OCI-LY1 (cell line): ENCODE measurements around the gene GGCT.

Source experiments
- H2AFZ ChIP-seq: fragments of 200-600 bp; sonication (generic), shearing (Covaris generic); 2 replicates; pipeline ENCODE4 v1.6.0; 2014; ENCODE audit warnings: antibody characterized with exemption, mild to moderate bottlenecking, low read length
- H3F3A ChIP-seq: fragments of 200-600 bp; sonication (generic), shearing (Covaris generic); 2 replicates; pipeline ENCODE4 v1.6.0; 2014; ENCODE audit warnings: mild to moderate bottlenecking, antibody characterized with exemption, low read length, moderate library complexity; ENCODE audit not compliant: insufficient read depth
- H3K27ac ChIP-seq: fragments of 200-600 bp; sonication (generic); 2 replicates; pipeline ENCODE4 v1.5.1; 2014; ENCODE audit warnings: low read length, mixed run types, mild to moderate bottlenecking, low read depth; ENCODE audit not compliant: poor library complexity, severe bottlenecking
- H3K27me3 ChIP-seq: fragments of 200-600 bp; sonication (generic); 2 replicates; pipeline ENCODE4 v1.6.0; 2014; ENCODE audit warnings: antibody characterized with exemption, mild to moderate bottlenecking, low read length, moderate library complexity; ENCODE audit not compliant: insufficient read depth
- H3K36me3 ChIP-seq: fragments of 200-600 bp; sonication (generic); 2 replicates; pipeline ENCODE4 v1.6.1; 2014; ENCODE audit warnings: mild to moderate bottlenecking, antibody characterized with exemption, low read length, moderate library complexity, mixed read lengths; ENCODE audit not compliant: insufficient read depth
- H3K4me1 ChIP-seq: fragments of 200-600 bp; sonication (generic); 2 replicates; pipeline ENCODE4 v1.5.1; 2014; ENCODE audit warnings: mild to moderate bottlenecking, low read length, moderate library complexity; ENCODE audit not compliant: insufficient read depth, severe bottlenecking
- H3K4me2 ChIP-seq: fragments of 200-600 bp; sonication (generic), shearing (Covaris generic); 2 replicates; pipeline ENCODE4 v1.6.1; 2014; ENCODE audit warnings: low read length
- H3K4me3 ChIP-seq: fragments of 200-600 bp; sonication (generic); 2 replicates; pipeline ENCODE4 v1.5.1; 2014; ENCODE audit warnings: low read length, low read depth, mild to moderate bottlenecking, mixed read lengths; ENCODE audit not compliant: poor library complexity, severe bottlenecking
- H3K79me2 ChIP-seq: fragments of 200-600 bp; shearing (Covaris generic); 2 replicates; pipeline ENCODE4 v1.6.1; 2016; ENCODE audit warnings: mixed run types, low read length, mixed read lengths; ENCODE audit not compliant: insufficient read depth
- H3K9ac ChIP-seq: fragments of 200-600 bp; sonication (generic), shearing (Covaris generic); 2 replicates; pipeline ENCODE4 v1.6.1; 2014; ENCODE audit warnings: mild to moderate bottlenecking, low read length, mixed read lengths
- H3K9me2 ChIP-seq: fragments of 200-600 bp; sonication (generic), shearing (Covaris generic); 2 replicates; pipeline ENCODE4 v1.6.1; 2014; ENCODE audit warnings: low read depth, mild to moderate bottlenecking, low read length, mixed read lengths
- H3K9me3 ChIP-seq: fragments of 200-600 bp; shearing (Covaris generic); 2 replicates; pipeline ENCODE4 v1.6.1; 2014; ENCODE audit warnings: low read length, mixed read lengths
- H4K20me1 ChIP-seq: fragments of 200-600 bp; sonication (generic), shearing (Covaris generic); 2 replicates; pipeline ENCODE4 v1.6.0; 2016; ENCODE audit warnings: mild to moderate bottlenecking, low read length; ENCODE audit not compliant: insufficient read depth
- EZH2 ChIP-seq: fragments of 200-600 bp; sonication (generic), shearing (Covaris generic); IDR thresholded peaks from 2 replicates; pipeline ENCODE4 v1.8.0; 2017; ENCODE audit warnings: borderline replicate concordance, mixed run types, mild to moderate bottlenecking, antibody characterized with exemption, low read length, moderate library complexity, mixed read lengths
- TF ChIP-seq, protein P1 (sequence below): fragments of 200-600 bp; sonication (generic), shearing (Covaris generic); IDR thresholded peaks from 2 replicates; pipeline ENCODE4 v1.5.1; 2017; ENCODE audit warnings: mild to moderate bottlenecking, antibody characterized with exemption, low read length, moderate library complexity, mixed read lengths

The GGCT gene, protein sequence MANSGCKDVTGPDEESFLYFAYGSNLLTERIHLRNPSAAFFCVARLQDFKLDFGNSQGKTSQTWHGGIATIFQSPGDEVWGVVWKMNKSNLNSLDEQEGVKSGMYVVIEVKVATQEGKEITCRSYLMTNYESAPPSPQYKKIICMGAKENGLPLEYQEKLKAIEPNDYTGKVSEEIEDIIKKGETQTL

DNA sequence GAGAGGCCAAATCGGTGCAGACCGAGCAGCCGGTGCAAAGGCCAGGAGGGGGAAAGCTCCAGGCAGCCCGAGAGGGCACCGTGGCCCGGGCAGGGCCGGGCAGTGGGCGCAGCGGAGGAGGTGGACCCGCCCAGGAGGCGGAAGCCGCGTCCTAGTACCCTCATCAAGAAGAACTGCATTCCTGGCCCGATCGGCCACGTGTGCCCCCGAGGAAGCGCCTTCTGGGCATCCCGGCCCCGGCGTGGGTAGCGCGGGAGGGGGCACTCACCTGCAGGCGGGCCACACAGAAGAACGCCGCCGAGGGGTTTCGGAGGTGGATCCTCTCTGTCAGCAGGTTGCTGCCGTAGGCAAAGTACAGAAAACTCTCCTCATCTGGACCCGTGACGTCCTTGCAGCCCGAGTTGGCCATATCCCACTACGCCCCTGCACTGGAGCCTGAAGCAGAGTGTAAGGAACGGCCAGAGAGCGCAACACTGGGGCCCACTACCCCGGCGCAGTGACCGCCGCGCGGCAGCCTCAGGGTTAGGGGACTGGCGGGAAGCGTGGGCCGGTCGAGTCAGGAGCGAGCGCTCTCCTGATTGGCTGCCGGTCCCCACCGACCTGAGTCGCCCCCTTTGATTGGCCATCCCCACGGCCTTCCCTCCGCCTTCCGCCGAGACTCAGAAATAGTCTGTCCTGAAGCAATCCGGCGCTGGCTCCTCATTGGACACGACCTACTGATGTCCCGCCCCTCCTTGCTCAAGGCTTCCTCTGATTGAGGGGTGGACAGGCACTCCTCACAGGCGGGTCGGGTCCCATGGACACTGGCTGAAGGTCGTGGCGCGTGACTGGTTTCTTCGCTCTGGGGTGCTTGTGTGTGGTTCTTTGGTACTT, at the start of gene GGCT:
GGCT (minus strand) TSS at position 529 of the 873 bp plus-strand sequence; CDS start at position 409, 120 bp downstream.
- H3K27ac ChIP-seq = no peak within 1 kb of the TSS
- H3K36me3 ChIP-seq = peaks cover 20% of the 10 kb centered on the region
- H3K4me1 ChIP-seq = peaks cover 32% of the 10 kb centered on the region
- H2AFZ ChIP-seq = peak within 1 kb of the TSS; percentile 61; the same call in 1 of the 2 replicates
- H3F3A ChIP-seq = no peaks in the 10 kb centered on the region
- peak within 1 kb of the TSS; percentile 78 for H3K9ac ChIP-seq
- 0 out of 2 replicates have a peak, but pooled peaks cover 3% of the 10 kb centered on the region for H3K9me3 ChIP-seq
- peak within 1 kb of the TSS; percentile 70 for H3K4me3 ChIP-seq
- peak within 1 kb of the TSS; percentile 83 for H3K4me2 ChIP-seq
- no peaks in the 10 kb centered on the region for H3K27me3 ChIP-seq
- peaks cover 10% of the 10 kb centered on the region; the same call in 1 of the 2 replicates for H3K79me2 ChIP-seq
- H3K9me2 ChIP-seq = no peaks in the 10 kb centered on the region
- TF ChIP-seq, protein P1, sequence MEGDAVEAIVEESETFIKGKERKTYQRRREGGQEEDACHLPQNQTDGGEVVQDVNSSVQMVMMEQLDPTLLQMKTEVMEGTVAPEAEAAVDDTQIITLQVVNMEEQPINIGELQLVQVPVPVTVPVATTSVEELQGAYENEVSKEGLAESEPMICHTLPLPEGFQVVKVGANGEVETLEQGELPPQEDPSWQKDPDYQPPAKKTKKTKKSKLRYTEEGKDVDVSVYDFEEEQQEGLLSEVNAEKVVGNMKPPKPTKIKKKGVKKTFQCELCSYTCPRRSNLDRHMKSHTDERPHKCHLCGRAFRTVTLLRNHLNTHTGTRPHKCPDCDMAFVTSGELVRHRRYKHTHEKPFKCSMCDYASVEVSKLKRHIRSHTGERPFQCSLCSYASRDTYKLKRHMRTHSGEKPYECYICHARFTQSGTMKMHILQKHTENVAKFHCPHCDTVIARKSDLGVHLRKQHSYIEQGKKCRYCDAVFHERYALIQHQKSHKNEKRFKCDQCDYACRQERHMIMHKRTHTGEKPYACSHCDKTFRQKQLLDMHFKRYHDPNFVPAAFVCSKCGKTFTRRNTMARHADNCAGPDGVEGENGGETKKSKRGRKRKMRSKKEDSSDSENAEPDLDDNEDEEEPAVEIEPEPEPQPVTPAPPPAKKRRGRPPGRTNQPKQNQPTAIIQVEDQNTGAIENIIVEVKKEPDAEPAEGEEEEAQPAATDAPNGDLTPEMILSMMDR = no peak
- TF ChIP-seq EZH2 = no peak
- H4K20me1 ChIP-seq = no peaks in the 10 kb centered on the region

DNA sequence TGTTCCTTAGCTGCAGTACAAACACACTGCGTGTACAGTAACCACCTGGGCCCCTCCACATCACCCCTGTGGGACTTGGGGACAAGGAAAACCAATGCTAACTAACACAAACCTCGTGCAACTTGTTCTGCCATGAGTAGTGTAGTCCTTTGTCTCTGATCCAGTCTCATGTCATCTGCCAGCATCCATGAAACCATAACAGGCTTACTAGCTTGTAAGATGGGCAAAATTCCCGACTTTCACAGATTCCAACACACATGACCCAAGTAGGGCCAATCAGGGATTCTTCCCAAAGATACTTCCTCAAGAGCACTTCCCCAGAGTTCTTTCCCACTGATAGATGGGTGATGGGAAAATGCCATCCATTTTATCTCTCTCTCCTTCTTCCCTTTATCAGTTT, 48.9 kb upstream of the GGCT start:
- no peak for TF ChIP-seq EZH2
- TF ChIP-seq, protein P1 = no peak
- no peak overlapping the region for H2AFZ ChIP-seq
- H3K79me2 ChIP-seq = no peaks in the 10 kb centered on the region
- no peak overlapping the region for H3K4me2 ChIP-seq
- H3K36me3 ChIP-seq = no peaks in the 10 kb centered on the region
- H3K9me3 ChIP-seq = no peaks in the 10 kb centered on the region
- H3K27ac ChIP-seq = no peak overlapping the region
- H3K4me3 ChIP-seq = no peak overlapping the region
- H3K9ac ChIP-seq = no peak overlapping the region
- peaks cover 7% of the 10 kb centered on the region for H3K4me1 ChIP-seq
- H3F3A ChIP-seq = no peaks in the 10 kb centered on the region
- H3K9me2 ChIP-seq = no peaks in the 10 kb centered on the region
- H3K27me3 ChIP-seq = no peaks in the 10 kb centered on the region
- H4K20me1 ChIP-seq = no peaks in the 10 kb centered on the region

DNA sequence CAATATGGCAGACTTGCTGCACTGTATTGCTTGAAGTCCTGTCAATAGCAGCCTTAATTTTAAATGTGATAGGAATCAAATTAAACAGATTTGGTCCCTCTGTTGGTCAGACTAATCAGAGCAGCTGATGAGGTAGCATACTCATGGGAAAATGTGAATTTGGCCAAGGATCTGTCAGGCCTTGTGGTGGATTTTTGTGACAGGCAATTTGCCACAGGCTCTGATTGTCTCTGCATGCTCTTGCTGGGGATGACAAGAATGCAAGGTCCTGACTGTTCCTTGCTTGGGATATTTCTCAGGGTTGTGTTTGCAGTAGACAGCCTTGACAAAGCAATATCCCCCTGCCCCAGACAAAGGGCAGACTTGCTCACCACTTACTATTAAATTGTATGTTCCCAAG, 48.5 kb upstream of the GGCT start:
- H3K27ac ChIP-seq = no peak overlapping the region
- no peak overlapping the region for H2AFZ ChIP-seq
- H3K27me3 ChIP-seq = no peaks in the 10 kb centered on the region
- H3K9me3 ChIP-seq = no peaks in the 10 kb centered on the region
- H3K4me1 ChIP-seq = peaks cover 7% of the 10 kb centered on the region
- H3K9ac ChIP-seq = no peak overlapping the region
- no peak overlapping the region for H3K4me3 ChIP-seq
- no peaks in the 10 kb centered on the region for H3K36me3 ChIP-seq
- no peaks in the 10 kb centered on the region for H3K79me2 ChIP-seq
- H3F3A ChIP-seq = no peaks in the 10 kb centered on the region
- H4K20me1 ChIP-seq = no peaks in the 10 kb centered on the region
- no peak overlapping the region for H3K4me2 ChIP-seq
- TF ChIP-seq EZH2 = no peak
- TF ChIP-seq, protein P1 = no peak
- H3K9me2 ChIP-seq = no peaks in the 10 kb centered on the region
